Esophagus muscularis mucosa (tissue), 4 donors: ENCODE measurements around the gene ZNF789. TPM values are rescaled to one million over a fixed set of nuclear protein-coding genes. Genes with fewer than 3 reads are reported as not detected.

Source experiments
- DNase-seq: peaks from one replicate; pipeline ENCODE4 v3.0.0-alpha.2; 2017; ENCODE audit errors: extremely low spot score
- H3K27ac ChIP-seq, 4 donors: fragments of 200-600 bp; sonication (generic); replicated peaks in 1 of 4; 1 replicate in 3 of 4; 2 replicates in 1 of 4; pipeline ENCODE4 v1.5.1; 2016 to 2019; ENCODE audit warnings: mild to moderate bottlenecking in 1 of 4
- H3K27me3 ChIP-seq, 4 donors: fragments of 200-600 bp; sonication (generic); one replicate each; pipeline versions ENCODE4 v1.5.1 to v1.6.0; 2016 to 2019
- H3K36me3 ChIP-seq, 4 donors: fragments of 200-600 bp; sonication (generic); one replicate each; pipeline ENCODE4 v1.5.1; 2016 to 2019
- H3K4me1 ChIP-seq, 4 donors: fragments of 200-600 bp; sonication (generic); one replicate each; pipeline ENCODE4 v1.5.1; 2016 to 2019
- H3K4me3 ChIP-seq, 4 donors: fragments of 200-600 bp; sonication (generic); 1 replicate in 2 of 4; 2 replicates in 2 of 4; pipeline ENCODE4 v1.5.1; 2016 to 2019; ENCODE audit warnings: mild to moderate bottlenecking in 4 of 4, moderate library complexity in 1 of 4
- H3K9me3 ChIP-seq, 4 donors: fragments of 200-600 bp; sonication (generic); 1 replicate in 3 of 4; 2 replicates in 1 of 4; pipeline ENCODE4 v1.5.1; 2016 to 2019
- CTCF ChIP-seq, 3 experiments: fragments of 200-600 bp in 2 of 3; fragments of 450-650 bp in 1 of 3; sonication (generic) in 2 of 3; IDR thresholded peaks; one replicate each; pipeline ENCODE4 v1.5.1; 2017 to 2019; ENCODE audit warnings: antibody characterized with exemption in 3 of 3, mild to moderate bottlenecking in 2 of 3, moderate library complexity in 1 of 3
- EP300 ChIP-seq: sonication (generic); formaldehyde crosslinking; IDR thresholded peaks from one replicate; pipeline ENCODE4 v1.6.1; 2017; ENCODE audit warnings: antibody characterized with exemption
- POLR2A ChIP-seq: fragments of 450-650 bp; IDR thresholded peaks from one replicate; pipeline ENCODE4 v1.6.1; 2017; ENCODE audit warnings: antibody characterized with exemption, moderate library complexity, mild to moderate bottlenecking, low read depth
- POLR2AphosphoS5 ChIP-seq, 2 donors: sonication (generic); formaldehyde crosslinking; IDR thresholded peaks; one replicate each; pipeline ENCODE4 v1.6.1; 2017; ENCODE audit warnings: antibody characterized with exemption in 2 of 2
- WGBS: methylation state at CpG from one replicate; pipeline ENCODE4 v1.1.5; 2018; 5-methylcytosine and 5-hydroxymethylcytosine counted together
- intact Hi-C: fragments of 100-400 bp; cut with DNase I; formaldehyde crosslinking; loops from one replicate; pipeline ENCODE4 v1.15.1; 2023
- total RNA-seq, 4 donors: library from RNA; depleted of rRNA; stranded (reverse); fragments of >200 nt; gene quantifications; one replicate each; pipeline versions ENCODE4 v1.1.0 to v1.2.1, GENCODE V29; 2016

The ZNF789 gene
- total RNA-seq, 4 donors from 2014 or later, result 2.5 to 6.2 (median 3.0) TPM

- TF ChIP-seq POLR2AphosphoS5 (IDR thresholded peaks at IDR 0.05), result no peak
- TF ChIP-seq POLR2A, result no peak
- no peak for TF ChIP-seq CTCF (IDR thresholded peaks at IDR 0.05)
- no peak for TF ChIP-seq EP300
- H3K9me3 ChIP-seq, result no peaks in the 10 kb centered on the region
- H3K27ac ChIP-seq, result no peak overlapping the region
- H3K4me3 ChIP-seq, result no peak overlapping the region
- peaks cover 13 to 23% (median 19%) of the 10 kb centered on the region in 4 donors for H3K4me1 ChIP-seq
- no peak for DNase-seq
- WGBS, result 79% methylated on average over 9 of the region's 9 CpGs
- no peaks in the 10 kb centered on the region for H3K27me3 ChIP-seq
- intact Hi-C loops, result no loop called here
- peaks cover 56 to 98% (median 97%) of the 10 kb centered on the region in 4 donors for H3K36me3 ChIP-seq
These were observed 16.8 kb upstream of the ZNF789 start for GRCh38 chr7:99455874-99456273.

GRCh38 chr7:99456288-99456687 is 16.4 kb upstream of the ZNF789 start:
- Histone ChIP-seq H3K27me3 (no peaks in the 10 kb centered on the region), H3K36me3 (peaks cover 53 to 97% (median 93%) of the 10 kb centered on the region in 4 donors), H3K4me3 (no peak overlapping the region), H3K9me3 (no peaks in the 10 kb centered on the region), H3K4me1 (peaks cover 17 to 27% (median 23%) of the 10 kb centered on the region in 4 donors), H3K27ac (no peak overlapping the region)
- DNase-seq, result no peak
- WGBS, result 61% methylated on average over 13 of the region's 13 CpGs
- TF ChIP-seq POLR2A (no peak), CTCF (IDR thresholded peaks at IDR 0.05) (no peak), EP300 (no peak)
- intact Hi-C loops, result no loop called here

- intact Hi-C loops, result no loop called here
- WGBS, result 75% methylated on average over 6 of the region's 6 CpGs
These were observed 15.5 kb upstream of the ZNF789 start for GRCh38 chr7:99457050-99457649.

GRCh38 chr7:99457650-99458493 is 14.8 kb upstream of the ZNF789 start:
- intact Hi-C loops, result no loop called here
- Histone ChIP-seq H3K4me3 (no peak overlapping the region), H3K4me1 (peaks cover 14 to 39% (median 31%) of the 10 kb centered on the region in 4 donors), H3K27ac (no peak overlapping the region), H3K9me3 (no peaks in the 10 kb centered on the region), H3K27me3 (no peaks in the 10 kb centered on the region), H3K36me3 (peaks cover 45 to 90% (median 77%) of the 10 kb centered on the region in 4 donors)
- DNase-seq, result no peak
- 84% methylated on average over 20 of the region's 26 CpGs for WGBS
- no peak for TF ChIP-seq EP300
- TF ChIP-seq POLR2A, result no peak
- no peak for TF ChIP-seq POLR2AphosphoS5 (IDR thresholded peaks at IDR 0.05)
- TF ChIP-seq CTCF (IDR thresholded peaks at IDR 0.05), result no peak

More at GRCh38 chr7:99457050-99457649, 15.5 kb upstream of the ZNF789 start:
- Histone ChIP-seq H3K36me3 (peaks cover 50 to 92% (median 84%) of the 10 kb centered on the region in 4 donors), H3K4me3 (no peak overlapping the region), H3K27ac (no peak overlapping the region), H3K9me3 (no peaks in the 10 kb centered on the region), H3K27me3 (no peaks in the 10 kb centered on the region), H3K4me1 (peaks cover 21 to 32% (median 26%) of the 10 kb centered on the region in 4 donors)
- DNase-seq, result no peak
- TF ChIP-seq CTCF (IDR thresholded peaks at IDR 0.05) (no peak), POLR2A (no peak), POLR2AphosphoS5 (IDR thresholded peaks at IDR 0.05) (no peak), EP300 (no peak)
